Kidney epithelial cell (primary cell): Measurements from ENCODE around the gene APBB1IP. TPM values are rescaled to one million over a fixed set of nuclear protein-coding genes. Genes with fewer than 3 reads are reported as not detected.

ENCODE experiments used
- DNase-seq: peaks from one replicate; pipeline ENCODE4 v3.0.0-alpha.2; 2010; ENCODE audit warnings: low read depth
- H3K27me3 ChIP-seq: 2 replicates; pipeline ENCODE4 v1.6.0; 2011; ENCODE audit warnings: low read length; ENCODE audit not compliant: control insufficient read depth, insufficient read depth
- H3K36me3 ChIP-seq: 2 replicates; pipeline ENCODE4 v1.5.1; 2011; ENCODE audit warnings: low read length; ENCODE audit not compliant: control insufficient read depth, insufficient read depth
- H3K4me3 ChIP-seq: 2 replicates; pipeline ENCODE4 v1.5.1; 2011; ENCODE audit warnings: low read depth, mild to moderate bottlenecking, control low read depth, low read length
- CTCF ChIP-seq: IDR thresholded peaks from 2 replicates; pipeline ENCODE4 v1.5.1; 2011; ENCODE audit warnings: mild to moderate bottlenecking, moderate library complexity, low read length, control low read depth, inconsistent platforms; ENCODE audit not compliant: insufficient read depth, poor library complexity, severe bottlenecking
- total RNA-seq: library from RNA; depleted of rRNA; stranded (reverse); fragments of >200 nt; gene quantifications from 2 replicates; pipeline ENCODE4 v1.2.3, GENCODE V29; 2015

Gene APBB1IP
- total RNA-seq, 1 donor from 2014 or later = 1.8 TPM

GRCh38 chr10:26408858-26409494 is 29.2 kb upstream of the APBB1IP start:
- Histone ChIP-seq H3K4me3 (no peak overlapping the region), H3K27me3 (no peaks in the 10 kb centered on the region), H3K36me3 (no peaks in the 10 kb centered on the region)
- no peak for TF ChIP-seq CTCF
- no peak for DNase-seq

GRCh38 chr10:26410356-26410755 is 27.8 kb upstream of the APBB1IP start:
- H3K36me3 ChIP-seq = no peaks in the 10 kb centered on the region
- H3K4me3 ChIP-seq = no peak overlapping the region
- DNase-seq = no peak
- H3K27me3 ChIP-seq = peaks cover 2% of the 10 kb centered on the region
- TF ChIP-seq CTCF = no peak

- no peak for TF ChIP-seq CTCF
- no peak for DNase-seq
- no peaks in the 10 kb centered on the region for H3K36me3 ChIP-seq
- H3K4me3 ChIP-seq = no peak overlapping the region
- peaks cover 2% of the 10 kb centered on the region for H3K27me3 ChIP-seq
Measured at GRCh38 chr10:26412932-26413331, 25.2 kb upstream of the APBB1IP start.

- Histone ChIP-seq H3K27me3 (peaks cover 2% of the 10 kb centered on the region), H3K36me3 (no peaks in the 10 kb centered on the region), H3K4me3 (no peak overlapping the region)
- no peak for DNase-seq
- no peak for TF ChIP-seq CTCF
Measured at GRCh38 chr10:26413375-26413774, 24.8 kb upstream of the APBB1IP start.

- Histone ChIP-seq H3K36me3 (no peaks in the 10 kb centered on the region), H3K27me3 (peaks cover 2% of the 10 kb centered on the region), H3K4me3 (no peak overlapping the region)
- no peak for TF ChIP-seq CTCF
- DNase-seq = no peak
Measured at GRCh38 chr10:26417136-26417535, 21.0 kb upstream of the APBB1IP start.

GRCh38 chr10:26422977-26423376 is 15.2 kb upstream of the APBB1IP start:
- no peak for TF ChIP-seq CTCF
- Histone ChIP-seq H3K27me3 (no peaks in the 10 kb centered on the region), H3K4me3 (no peak overlapping the region), H3K36me3 (no peaks in the 10 kb centered on the region)
- no peak for DNase-seq
